Mesothelial cell of epicardium (in vitro differentiated cells): ENCODE measurements around the gene NUP205. TPM values are rescaled to one million over a fixed set of nuclear protein-coding genes. Genes with fewer than 3 reads are reported as not detected.

Source experiments
- DNase-seq, 2 experiments: peaks; one replicate each; pipeline ENCODE4 v3.0.0; 2021; ENCODE audit warnings: low spot score in 2 of 2; ENCODE audit not compliant: unreplicated experiment in 2 of 2
- H3K27ac Mint-ChIP-seq: 2 replicates; pipeline ENCODE4 v1.8.0; 2021; ENCODE audit warnings: mixed read lengths
- H3K27me3 Mint-ChIP-seq: 2 replicates; pipeline ENCODE4 v1.8.0; 2021; ENCODE audit warnings: low read depth, mixed read lengths
- H3K36me3 Mint-ChIP-seq: 2 replicates; pipeline ENCODE4 v1.8.0; 2021; ENCODE audit warnings: mixed read lengths
- H3K4me1 Mint-ChIP-seq: 2 replicates; pipeline ENCODE4 v1.8.0; 2021; ENCODE audit warnings: mixed read lengths
- H3K4me3 Mint-ChIP-seq: 2 replicates; pipeline ENCODE4 v1.8.0; 2021; ENCODE audit warnings: mild to moderate bottlenecking, moderate library complexity, mixed read lengths
- H3K9me3 Mint-ChIP-seq: 2 replicates; pipeline ENCODE4 v1.8.0; 2021; ENCODE audit warnings: mixed read lengths
- CTCF ChIP-seq: fragments of 200-600 bp; sonication (generic); IDR thresholded peaks from one replicate; pipeline ENCODE4 v1.5.0; 2021; ENCODE audit warnings: antibody characterized with exemption; ENCODE audit not compliant: unreplicated experiment
- total RNA-seq: library from RNA; stranded (reverse); gene quantifications from 3 replicates; pipeline ENCODE4 v1.2.1, GENCODE V29; 2021

The NUP205 gene
- 81.9 to 82.7 TPM (median 82.4 TPM) in 3 replicates for total RNA-seq

DNA sequence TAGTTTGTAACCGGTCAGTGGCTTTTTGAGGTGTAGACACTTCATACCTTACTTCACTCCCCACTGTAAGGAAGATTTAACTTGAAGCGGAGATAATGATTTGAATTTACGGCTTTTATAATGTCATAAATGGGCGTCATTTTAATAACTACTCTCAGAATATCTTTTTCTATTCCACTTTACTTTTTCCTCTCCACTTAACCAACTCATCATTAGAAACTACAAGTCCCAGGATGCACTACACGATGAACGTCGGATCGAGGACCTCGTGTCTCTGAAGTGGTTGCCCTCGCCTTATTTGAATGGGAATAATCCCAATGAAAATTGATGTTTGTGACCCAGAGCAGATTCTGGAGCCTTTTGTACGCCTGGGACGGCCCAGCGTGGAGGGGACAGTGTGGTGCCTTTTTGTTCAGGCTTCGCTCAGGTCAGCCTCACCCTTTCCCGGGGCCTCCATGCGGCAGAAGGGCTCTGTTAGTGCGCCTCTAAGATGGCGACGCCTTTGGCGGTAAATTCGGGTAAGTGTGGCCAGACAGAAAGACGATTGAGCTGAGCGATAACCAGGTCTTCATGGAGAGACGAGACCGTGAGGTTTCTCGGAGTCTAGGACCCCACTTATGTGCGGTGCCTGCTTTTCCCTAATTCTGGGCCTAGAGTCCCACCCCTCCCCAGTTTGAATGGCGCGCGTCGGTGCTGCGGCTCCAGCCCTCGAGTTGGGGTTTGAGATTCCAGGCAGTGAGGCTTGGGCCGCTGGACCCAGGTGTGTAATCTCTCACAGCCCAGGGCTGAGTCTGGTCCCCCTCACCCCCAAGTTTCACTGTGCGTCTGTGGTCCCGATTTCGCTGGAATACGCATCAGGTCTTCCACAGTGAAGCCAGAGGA is at the start of gene NUP205:
Gene NUP205, plus strand, starts transcription at position 463 of the 882 bp plus-strand sequence. Its CDS starts 28 bp downstream, at position 491.
- no peak within 1 kb of the TSS for H3K4me3 Mint-ChIP-seq
- no peak for TF ChIP-seq CTCF
- no peaks in the 10 kb centered on the region for H3K27me3 Mint-ChIP-seq
- H3K4me1 Mint-ChIP-seq = peaks cover 22% of the 10 kb centered on the region
- peak within 1 kb of the TSS; percentile 40 for H3K27ac Mint-ChIP-seq
- peak; percentile 27 to 70 for DNase-seq
- no peaks in the 10 kb centered on the region for H3K9me3 Mint-ChIP-seq
- peaks cover 2% of the 10 kb centered on the region for H3K36me3 Mint-ChIP-seq

DNA sequence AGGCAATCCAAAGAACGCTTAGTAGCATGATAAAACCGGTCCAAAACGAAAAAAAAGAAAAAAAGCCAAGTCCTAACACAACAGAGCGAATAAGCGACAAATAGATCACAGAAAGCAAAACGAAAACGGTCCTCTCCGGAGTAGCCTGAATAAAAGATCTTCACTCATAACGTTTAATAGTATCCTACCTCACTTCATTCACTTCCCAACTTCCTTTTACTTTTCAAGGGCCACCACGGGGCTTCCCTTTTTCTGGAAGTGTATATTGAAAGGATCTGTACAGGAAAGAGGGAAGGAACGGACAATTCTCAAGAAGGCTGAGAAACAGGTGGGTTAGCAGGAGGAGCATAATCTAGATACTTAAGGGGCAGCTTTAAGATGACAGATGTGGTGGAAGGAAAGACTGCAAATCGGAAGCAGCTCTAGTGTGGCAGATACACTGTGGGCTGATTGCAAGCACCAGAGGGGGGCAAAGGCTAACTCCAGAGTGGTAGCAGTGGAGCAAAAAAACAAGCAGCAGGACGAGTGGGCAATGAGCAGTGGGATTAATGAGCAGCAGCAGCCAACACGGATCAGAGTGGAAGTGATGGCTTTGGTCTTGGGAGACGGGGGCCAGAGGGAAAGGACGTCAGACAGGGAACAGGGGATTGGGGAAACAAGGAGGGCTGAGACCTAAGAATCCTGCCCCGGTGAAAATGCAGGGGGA is 48.7 kb upstream of the NUP205 start:
- Mint-ChIP-seq H3K36me3 (peaks cover 3% of the 10 kb centered on the region), H3K9me3 (no peaks in the 10 kb centered on the region), H3K27me3 (no peaks in the 10 kb centered on the region), H3K4me1 (peaks cover 2% of the 10 kb centered on the region), H3K27ac (no peak overlapping the region), H3K4me3 (no peak overlapping the region)
- TF ChIP-seq CTCF = no peak
- peak in 1 of 2 experiments; percentile 43 for DNase-seq

GRCh38 chr7:135509589-135509838 is 48.2 kb upstream of the NUP205 start:
- peaks cover 2% of the 10 kb centered on the region for H3K4me1 Mint-ChIP-seq
- H3K27me3 Mint-ChIP-seq = no peaks in the 10 kb centered on the region
- H3K27ac Mint-ChIP-seq = no peak overlapping the region
- no peak for TF ChIP-seq CTCF
- DNase-seq = no peak
- H3K4me3 Mint-ChIP-seq = no peak overlapping the region
- no peaks in the 10 kb centered on the region for H3K9me3 Mint-ChIP-seq
- peaks cover 3% of the 10 kb centered on the region for H3K36me3 Mint-ChIP-seq

- Mint-ChIP-seq H3K27me3 (no peaks in the 10 kb centered on the region), H3K4me1 (peaks cover 2% of the 10 kb centered on the region), H3K4me3 (no peak within 1 kb of the TSS), H3K9me3 (no peaks in the 10 kb centered on the region), H3K36me3 (peaks cover under 1% of the 10 kb centered on the region), H3K27ac (no peak within 1 kb of the TSS)
- peak; percentile 91 to 93 for DNase-seq
- no peak for TF ChIP-seq CTCF
These were observed 47.7 kb upstream of the NUP205 start, which contains the start of gene CNOT4 for GRCh38 chr7:135509839-135510591. Gene CNOT4, minus strand, starts transcription at chr7:135510102. Its CDS starts 71,771 bp downstream, at chr7:135438331.

GRCh38 chr7:135510592-135511183 is 47.0 kb upstream of the NUP205 start:
- Mint-ChIP-seq H3K4me3 (no peak overlapping the region), H3K4me1 (peaks cover 2% of the 10 kb centered on the region), H3K27ac (no peak overlapping the region), H3K9me3 (no peaks in the 10 kb centered on the region), H3K27me3 (no peaks in the 10 kb centered on the region), H3K36me3 (no peaks in the 10 kb centered on the region)
- no peak for DNase-seq
- no peak for TF ChIP-seq CTCF
